Measurements from ENCODE around the gene ABCC1. TPM values are rescaled to one million over a fixed set of nuclear protein-coding genes. Genes with fewer than 3 reads are reported as not detected.

Gene ABCC1
- total RNA-seq, 2 donors from 2014 or later: 15.2 to 27.5 TPM

- Histone ChIP-seq H3K9me3 (no peaks in the 10 kb centered on the region), H3K27me3 (no peaks in the 10 kb centered on the region), H3K27ac (peak overlapping the region in 1 of 2 donors; percentile 14), H3K36me3 (peaks cover 22% of the 10 kb centered on the region), H3K4me1 (peaks cover 0 to 17% of the 10 kb centered on the region in 2 donors), H3K4me3 (no peak overlapping the region)
- TF ChIP-seq, protein P1, sequence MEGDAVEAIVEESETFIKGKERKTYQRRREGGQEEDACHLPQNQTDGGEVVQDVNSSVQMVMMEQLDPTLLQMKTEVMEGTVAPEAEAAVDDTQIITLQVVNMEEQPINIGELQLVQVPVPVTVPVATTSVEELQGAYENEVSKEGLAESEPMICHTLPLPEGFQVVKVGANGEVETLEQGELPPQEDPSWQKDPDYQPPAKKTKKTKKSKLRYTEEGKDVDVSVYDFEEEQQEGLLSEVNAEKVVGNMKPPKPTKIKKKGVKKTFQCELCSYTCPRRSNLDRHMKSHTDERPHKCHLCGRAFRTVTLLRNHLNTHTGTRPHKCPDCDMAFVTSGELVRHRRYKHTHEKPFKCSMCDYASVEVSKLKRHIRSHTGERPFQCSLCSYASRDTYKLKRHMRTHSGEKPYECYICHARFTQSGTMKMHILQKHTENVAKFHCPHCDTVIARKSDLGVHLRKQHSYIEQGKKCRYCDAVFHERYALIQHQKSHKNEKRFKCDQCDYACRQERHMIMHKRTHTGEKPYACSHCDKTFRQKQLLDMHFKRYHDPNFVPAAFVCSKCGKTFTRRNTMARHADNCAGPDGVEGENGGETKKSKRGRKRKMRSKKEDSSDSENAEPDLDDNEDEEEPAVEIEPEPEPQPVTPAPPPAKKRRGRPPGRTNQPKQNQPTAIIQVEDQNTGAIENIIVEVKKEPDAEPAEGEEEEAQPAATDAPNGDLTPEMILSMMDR (IDR thresholded peaks at IDR 0.05): no peak
- no peak for DNase-seq (ENCODE audit: low spot score)
These were observed 83.0 kb downstream of the ABCC1 start for GRCh38 chr16:16032271-16032979.

DNA sequence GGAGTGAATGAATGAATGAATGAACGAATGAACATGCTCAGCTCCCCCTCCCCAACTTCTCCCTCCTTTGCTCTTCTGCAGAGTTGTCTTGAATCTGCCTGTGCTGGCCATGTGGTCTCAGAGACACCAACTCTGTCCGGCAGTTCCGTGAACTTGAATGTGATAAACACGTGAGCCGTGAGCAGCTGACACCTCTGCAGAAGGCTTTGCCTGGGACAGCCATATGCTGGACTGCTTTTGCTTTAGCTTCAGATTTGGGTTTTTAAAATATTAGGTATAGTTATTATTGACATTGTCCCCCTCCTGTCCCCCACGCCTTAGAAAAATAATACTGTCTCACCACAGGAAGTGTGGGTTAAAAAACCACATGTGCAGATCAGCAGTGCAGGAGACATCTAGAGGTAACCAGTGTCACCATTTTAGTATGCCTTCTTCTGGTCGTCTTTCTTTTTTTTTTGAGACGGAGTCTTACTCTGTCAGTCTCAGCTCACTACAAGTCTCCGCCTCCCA, 83.8 kb downstream of the ABCC1 start:
- Histone ChIP-seq H3K36me3 (peaks cover 28% of the 10 kb centered on the region), H3K4me1 (peaks cover 0 to 17% of the 10 kb centered on the region in 2 donors), H3K27me3 (no peaks in the 10 kb centered on the region), H3K4me3 (no peak overlapping the region), H3K27ac (peak overlapping the region in 1 of 2 donors; percentile 14), H3K9me3 (no peaks in the 10 kb centered on the region)
- TF ChIP-seq, protein P1 (IDR thresholded peaks at IDR 0.05): no peak
- no peak for DNase-seq (ENCODE audit: low spot score)

DNA sequence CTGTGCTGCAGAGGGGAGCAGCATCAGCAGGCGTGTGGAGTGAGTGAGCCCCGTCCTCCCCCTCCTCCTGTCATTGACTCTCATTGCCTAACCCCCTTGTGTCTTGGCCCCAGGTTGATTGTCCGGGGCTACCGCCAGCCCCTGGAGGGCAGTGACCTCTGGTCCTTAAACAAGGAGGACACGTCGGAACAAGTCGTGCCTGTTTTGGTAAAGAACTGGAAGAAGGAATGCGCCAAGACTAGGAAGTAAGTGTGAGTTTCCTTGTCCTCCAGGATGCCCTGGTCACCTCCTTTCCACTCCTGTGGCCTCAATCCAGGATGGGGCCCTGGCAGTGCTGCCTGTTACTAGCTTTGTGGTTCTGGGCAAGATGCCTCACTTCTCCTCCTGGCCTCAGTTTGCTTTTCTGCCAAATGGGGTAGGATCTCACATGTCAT, 87.0 kb downstream of the ABCC1 start:
- peaks cover 28% of the 10 kb centered on the region for H3K36me3 ChIP-seq
- TF ChIP-seq, protein P1 (IDR thresholded peaks at IDR 0.05): no peak
- H3K27ac ChIP-seq: no peak overlapping the region
- DNase-seq (ENCODE audit: low spot score): no peak
- H3K9me3 ChIP-seq: no peaks in the 10 kb centered on the region
- H3K4me3 ChIP-seq: no peak overlapping the region
- no peaks in the 10 kb centered on the region for H3K27me3 ChIP-seq
- peaks cover 0 to 3% of the 10 kb centered on the region in 2 donors for H3K4me1 ChIP-seq

GRCh38 chr16:16037521-16037920, 88.1 kb downstream of the ABCC1 start:
- Histone ChIP-seq H3K4me1 (peaks cover 0 to 8% of the 10 kb centered on the region in 2 donors), H3K36me3 (peaks cover 28% of the 10 kb centered on the region), H3K4me3 (no peak overlapping the region), H3K27ac (no peak overlapping the region), H3K27me3 (no peaks in the 10 kb centered on the region), H3K9me3 (no peaks in the 10 kb centered on the region)
- TF ChIP-seq, protein P1 (IDR thresholded peaks at IDR 0.05): no peak
- DNase-seq (ENCODE audit: low spot score): no peak

GRCh38 chr16:16037970-16038369, 88.6 kb downstream of the ABCC1 start:
- Histone ChIP-seq H3K27ac (no peak overlapping the region), H3K9me3 (no peaks in the 10 kb centered on the region), H3K27me3 (no peaks in the 10 kb centered on the region), H3K4me1 (peaks cover 0 to 8% of the 10 kb centered on the region in 2 donors), H3K4me3 (no peak overlapping the region), H3K36me3 (peaks cover 28% of the 10 kb centered on the region)
- TF ChIP-seq, protein P1 (IDR thresholded peaks at IDR 0.05): no peak
- no peak for DNase-seq (ENCODE audit: low spot score)
